ENCODE data around the gene DDX1.

The DDX1 gene

DNA sequence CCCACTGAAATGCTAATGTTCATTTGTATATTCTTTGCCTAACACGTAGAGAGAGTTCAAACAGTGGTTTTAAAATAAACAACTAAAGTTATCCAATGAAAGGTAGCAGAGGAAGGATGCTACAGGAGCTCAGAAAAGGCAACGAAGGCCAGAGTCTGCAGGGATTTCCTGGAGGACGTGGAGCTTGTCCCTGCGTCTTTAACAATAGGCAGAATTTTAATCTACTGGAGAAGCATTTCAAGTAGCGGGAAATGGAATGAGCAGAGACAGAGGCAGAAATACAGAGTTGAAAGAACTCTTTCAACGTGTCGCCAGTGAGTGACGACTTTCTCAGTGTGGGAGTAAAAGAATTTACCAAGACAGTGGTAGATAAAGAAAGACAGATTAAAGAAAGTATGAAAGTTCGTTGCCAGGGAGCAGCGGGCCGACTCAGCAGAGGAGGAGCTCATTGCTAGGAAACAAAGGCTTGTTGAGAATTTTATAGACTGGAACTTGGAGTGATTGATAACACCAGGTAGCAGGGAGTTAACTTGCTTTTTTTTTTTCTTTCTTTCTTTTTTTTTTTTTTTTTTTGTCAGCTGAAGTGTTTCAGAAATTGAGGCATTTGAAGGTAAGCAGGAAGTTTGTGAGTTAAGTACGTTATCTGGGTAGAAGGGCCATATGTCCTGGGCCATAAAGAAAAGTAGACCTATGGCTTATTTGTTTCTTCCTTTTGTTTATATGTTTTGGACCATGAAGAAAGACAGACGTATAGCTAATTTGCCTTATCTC is 29.9 kb upstream of the DDX1 start:
- DNase-seq (ENCODE audit: low read depth in 3 of 3, low spot score in 1 of 3), result no peak

DNA sequence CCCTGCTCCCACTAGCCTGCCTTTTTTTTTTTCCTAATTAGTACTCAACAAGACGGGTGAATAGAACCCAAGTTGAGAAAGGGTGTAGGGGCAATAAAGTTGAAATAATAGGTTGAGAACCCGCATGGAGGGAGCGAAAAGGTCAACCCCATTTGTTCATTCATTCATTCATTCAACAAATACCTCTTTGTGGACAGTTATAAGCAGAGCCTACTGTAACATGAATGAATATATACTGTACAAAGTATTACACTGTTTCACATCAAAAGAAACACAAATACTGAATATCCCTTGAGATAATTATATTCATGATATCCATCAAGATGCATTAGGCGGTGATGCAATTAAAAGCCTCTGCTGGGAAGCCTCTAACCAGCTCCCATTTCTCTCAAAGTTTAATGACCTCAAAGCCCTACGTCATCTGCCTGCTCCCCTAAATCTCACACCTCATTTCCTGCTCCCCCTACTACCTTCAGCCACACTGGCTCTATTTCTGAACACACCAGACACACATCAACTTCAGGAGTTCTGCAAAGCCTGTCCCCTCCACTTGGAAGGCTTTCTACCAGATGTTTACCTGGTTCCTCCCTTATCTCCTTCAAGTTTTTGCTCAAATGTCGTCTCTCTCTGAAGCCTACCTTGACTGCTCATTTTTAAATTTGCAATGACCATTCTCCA is 29.2 kb upstream of the DDX1 start:
- no peak for DNase-seq (ENCODE audit: low read depth in 3 of 3, low spot score in 1 of 3)

DNA sequence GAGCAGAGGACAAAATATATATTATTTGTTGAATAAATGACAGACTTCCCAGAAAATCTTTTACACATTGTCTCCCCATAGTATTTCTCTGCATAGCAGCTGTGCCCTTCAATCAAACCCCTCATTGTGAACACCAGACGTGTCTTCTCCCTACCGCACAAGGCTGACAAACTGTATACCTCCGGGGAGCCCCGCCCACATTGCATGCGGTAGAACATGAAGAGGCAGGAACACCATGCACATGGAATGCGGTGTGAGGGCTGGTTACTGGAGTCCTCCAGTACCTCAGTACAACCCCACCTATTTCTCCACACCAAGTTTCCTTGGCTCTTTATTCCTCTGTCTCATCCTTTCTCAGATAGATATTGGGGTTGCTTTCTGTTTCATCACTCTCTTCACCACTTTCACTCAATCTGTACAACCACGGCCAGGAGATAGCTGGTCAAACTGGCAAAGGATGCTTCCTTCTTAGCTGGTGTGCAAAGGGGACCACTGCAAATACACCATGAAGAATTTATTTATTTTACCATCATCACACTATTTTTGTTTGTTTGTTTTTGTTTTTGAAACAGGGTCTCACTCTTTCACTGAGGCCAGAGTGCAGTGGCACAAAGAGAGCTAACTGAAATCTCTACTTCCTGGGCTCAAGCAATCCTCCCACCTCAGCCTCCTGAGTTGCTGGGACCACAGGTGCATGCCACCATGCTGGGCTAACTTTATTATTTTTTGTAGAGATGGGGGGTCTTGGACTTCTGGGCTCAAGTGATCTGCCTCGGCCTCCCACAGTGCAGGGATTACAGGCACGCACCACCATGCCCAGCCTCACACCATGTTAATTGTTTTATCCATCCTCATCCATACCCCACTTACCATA is 28.2 kb upstream of the DDX1 start:
- DNase-seq (ENCODE audit: low read depth in 3 of 3, low spot score in 1 of 3), result no peak

- no peak for DNase-seq (ENCODE audit: low read depth in 3 of 3, low spot score in 1 of 3)
Observed at GRCh38 chr2:15565392-15565791, 26.3 kb upstream of the DDX1 start.

DNA sequence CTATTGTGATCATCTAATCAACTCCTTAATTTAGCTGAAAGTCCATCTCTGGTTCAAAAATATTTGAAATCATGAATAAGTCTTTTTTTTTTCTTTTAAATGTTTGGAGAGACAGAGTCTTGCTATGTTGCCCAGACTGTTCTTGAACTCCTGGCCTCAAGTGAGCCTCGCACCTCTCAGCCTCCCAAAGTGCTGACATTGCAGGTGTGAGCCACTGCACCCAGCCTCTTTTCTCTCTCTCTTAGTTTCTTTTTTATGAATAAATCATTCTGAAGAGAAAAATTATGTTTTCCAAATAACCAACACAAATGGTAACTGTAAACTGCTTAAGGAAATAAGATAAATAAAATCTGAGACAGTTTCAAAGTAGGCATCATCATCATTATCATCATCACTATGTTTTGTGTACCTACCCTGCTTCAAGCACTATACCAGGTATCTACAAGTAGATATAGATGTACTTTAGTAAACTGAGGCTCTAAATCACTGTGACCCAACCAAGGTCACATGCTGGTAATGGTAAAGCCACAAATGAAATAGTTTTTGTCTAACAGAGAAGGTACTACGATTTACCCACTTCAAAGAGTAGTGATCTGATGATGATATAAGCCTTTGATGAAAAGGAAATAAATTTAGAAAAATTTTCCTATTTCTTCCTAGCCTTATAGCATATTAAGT is 25.5 kb upstream of the DDX1 start:
- DNase-seq (ENCODE audit: low read depth in 3 of 3, low spot score in 1 of 3), result no peak

DNA sequence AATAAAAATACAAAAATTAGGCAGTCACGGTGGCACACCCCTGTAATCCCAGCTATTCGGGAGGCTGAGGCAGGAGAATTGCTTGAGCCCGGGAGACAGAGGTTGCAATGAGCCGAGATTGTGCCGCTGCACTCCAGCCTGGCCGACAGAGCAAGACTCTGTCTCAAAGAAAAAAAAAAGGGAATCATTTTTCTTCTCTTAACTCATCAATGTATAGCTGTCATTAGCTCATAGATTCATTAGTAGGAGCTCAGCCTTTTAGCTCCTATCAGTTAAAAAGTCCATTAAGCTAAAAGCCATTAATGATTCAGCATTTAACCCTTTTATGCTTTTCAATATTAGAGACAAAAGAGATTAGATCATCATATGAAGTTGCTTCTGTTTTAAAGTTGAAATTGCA is 24.8 kb upstream of the DDX1 start:
- DNase-seq (ENCODE audit: low read depth in 3 of 3, low spot score in 1 of 3), result no peak

DNA sequence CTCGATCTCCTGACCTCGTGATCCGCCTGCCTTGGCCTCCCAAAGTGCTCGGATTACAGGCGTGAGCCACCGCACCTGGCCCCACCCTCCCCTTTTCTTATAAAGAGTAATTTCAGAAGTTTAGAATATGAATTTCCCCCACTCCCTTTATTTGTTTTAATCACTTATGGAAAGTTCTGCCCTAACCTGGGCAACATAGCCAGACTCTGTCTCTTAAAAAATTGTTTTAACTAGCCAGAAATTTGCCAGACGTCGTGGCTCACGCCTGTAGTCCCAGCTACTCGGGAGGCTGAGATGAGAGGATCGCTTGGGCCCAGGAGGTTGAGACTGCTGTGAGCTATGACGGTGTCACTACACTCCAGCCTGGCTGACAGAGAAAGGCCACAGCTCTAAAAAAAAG is 22.8 kb upstream of the DDX1 start:
- no peak for DNase-seq (ENCODE audit: low read depth in 3 of 3, low spot score in 1 of 3)

- no peak for DNase-seq (ENCODE audit: low read depth in 3 of 3, low spot score in 1 of 3)
Observed at GRCh38 chr2:15570104-15570503, 21.6 kb upstream of the DDX1 start.

DNA sequence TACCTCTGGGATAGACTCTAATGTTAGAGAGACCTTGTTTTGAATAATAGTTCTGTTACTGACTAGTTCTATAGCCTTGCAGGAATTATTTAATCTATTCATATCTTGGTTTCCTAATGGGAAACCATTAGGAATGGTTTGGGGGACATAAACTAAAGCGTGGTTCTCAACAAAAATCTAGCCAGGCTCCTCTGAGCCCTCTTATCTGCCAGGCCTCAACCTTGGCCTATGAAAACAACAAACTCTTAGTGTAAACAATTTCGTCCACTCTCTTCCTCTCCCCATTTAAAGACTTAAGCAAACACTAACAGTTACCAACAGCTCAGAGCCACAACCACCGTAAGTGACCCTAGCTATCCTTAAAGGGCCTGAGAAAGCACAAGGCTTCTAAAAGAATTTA is 19.9 kb upstream of the DDX1 start:
- DNase-seq (ENCODE audit: low read depth in 3 of 3, low spot score in 1 of 3), result no peak

GRCh38 chr2:15577071-15577735 is 14.5 kb upstream of the DDX1 start:
- DNase-seq (ENCODE audit: low read depth in 3 of 3, low spot score in 1 of 3), result peak; percentile 72 to 78 (median 72)

- no peak for DNase-seq (ENCODE audit: low read depth in 3 of 3, low spot score in 1 of 3)
Observed at GRCh38 chr2:15579641-15580040, 12.0 kb upstream of the DDX1 start.

DNA sequence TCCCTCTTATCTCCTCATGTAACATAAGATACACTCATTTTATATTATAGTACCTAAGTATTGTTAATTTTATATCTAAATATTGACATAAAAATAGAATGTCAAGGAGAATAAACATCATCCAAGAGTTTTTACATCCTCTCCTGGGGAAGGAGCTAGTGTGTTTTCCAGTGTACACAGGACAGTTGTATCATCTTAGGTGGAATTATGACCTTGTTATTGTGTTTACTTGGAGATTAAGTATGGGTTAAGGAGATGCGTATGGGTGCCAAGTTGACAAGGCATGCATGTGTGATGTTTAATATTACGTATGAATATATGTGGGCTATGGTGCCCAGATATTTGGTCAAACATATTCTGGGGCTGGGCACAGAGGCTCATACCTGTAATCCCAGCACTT is 11.2 kb upstream of the DDX1 start:
- DNase-seq (ENCODE audit: low read depth in 3 of 3, low spot score in 1 of 3), result no peak

GRCh38 chr2:15582710-15583357 is 8.8 kb upstream of the DDX1 start:
- no peak for DNase-seq (ENCODE audit: low read depth in 3 of 3, low spot score in 1 of 3)

GRCh38 chr2:15583826-15584225 is 7.8 kb upstream of the DDX1 start:
- no peak for DNase-seq (ENCODE audit: low read depth in 3 of 3, low spot score in 1 of 3)

GRCh38 chr2:15584316-15584715 is 7.4 kb upstream of the DDX1 start:
- no peak for DNase-seq (ENCODE audit: low read depth in 3 of 3, low spot score in 1 of 3)

DNA sequence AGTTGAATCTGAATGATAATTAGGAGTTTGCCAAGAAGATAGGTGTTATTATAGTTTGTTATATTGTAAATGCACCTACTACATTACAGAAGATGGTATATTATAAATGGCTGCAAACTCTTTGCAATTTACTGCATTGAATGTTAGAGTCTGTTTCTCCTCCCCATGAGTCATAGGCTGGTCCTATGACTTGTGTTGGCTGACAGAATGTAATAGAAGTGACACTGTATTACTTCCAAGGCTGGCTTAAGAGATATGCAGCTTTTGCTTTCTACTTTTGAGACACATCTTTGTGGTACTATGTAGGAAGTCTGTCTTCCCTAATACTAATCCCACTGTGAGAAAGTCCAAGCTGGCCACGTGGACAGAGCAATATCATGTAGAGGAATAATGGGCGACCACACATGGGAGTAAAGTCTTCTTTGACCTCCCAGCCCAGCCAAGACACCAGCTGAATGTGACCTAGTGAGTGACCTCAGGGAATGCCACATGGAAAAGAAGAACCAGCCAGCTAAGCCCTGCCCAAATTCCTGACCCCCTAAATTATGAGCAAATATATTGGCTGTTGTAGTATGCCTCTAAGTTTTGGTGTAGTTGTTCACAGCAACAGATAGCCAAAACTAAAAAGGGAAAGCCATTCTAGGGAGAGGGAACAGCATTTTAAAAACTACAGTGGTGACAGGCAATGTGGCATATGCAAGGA is 6.8 kb upstream of the DDX1 start:
- no peak for DNase-seq (ENCODE audit: low read depth in 3 of 3, low spot score in 1 of 3)

- no peak for DNase-seq (ENCODE audit: low read depth in 3 of 3, low spot score in 1 of 3)
Observed at GRCh38 chr2:15588329-15588919, 3.2 kb upstream of the DDX1 start.

GRCh38 chr2:15591373-15591691 is 336 bp upstream of the DDX1 start:
- DNase-seq (ENCODE audit: low read depth in 3 of 3, low spot score in 1 of 3), result no peak

- DNase-seq (ENCODE audit: low read depth in 3 of 3, low spot score in 1 of 3), result no peak
Observed at GRCh38 chr2:15593327-15593705, 1.6 kb downstream of the DDX1 start.

All from stimulated activated CD4-positive, alpha-beta T cell treated with anti-CD3 and anti-CD28 coated beads, TNF-alpha, amount 100 ng/mL, for 1 hour (primary cell).